ENCODE measurements around the gene NAV3. TPM values are rescaled to one million over a fixed set of nuclear protein-coding genes. Genes with fewer than 3 reads are reported as not detected.

The NAV3 gene
- total and polyA plus RNA-seq, 4 donors: 1.6 to 12.5 (median 5.6) TPM

GRCh38 chr12:78179346-78179745 is 348.7 kb downstream of the NAV3 start:
- Histone ChIP-seq H3K4me3 (no peak overlapping the region), H3K4me1 (ENCODE audit: control insufficient read depth in 5 of 5, insufficient read depth in 5 of 5, low read length in 5 of 5) (no peaks in the 10 kb centered on the region), H3K27me3 (ENCODE audit: control insufficient read depth in 3 of 3, insufficient read depth in 3 of 3, low read length in 2 of 3) (no peaks in the 10 kb centered on the region), H3K36me3 (ENCODE audit: control insufficient read depth in 4 of 4, insufficient read depth in 4 of 4, low read length in 4 of 4) (peaks cover 0 to 9% (median under 1%) of the 10 kb centered on the region in 4 donors), H3K9me3 (ENCODE audit: control insufficient read depth in 4 of 4, insufficient read depth in 3 of 4, low read length in 3 of 4) (no peaks in the 10 kb centered on the region), H3K9ac (ENCODE audit: insufficient read depth in 1 of 2, low read length in 2 of 2) (no peak overlapping the region), H3K27ac (ENCODE audit: low read depth in 1 of 2, low read length in 1 of 2) (no peak overlapping the region)
- TF ChIP-seq CTCF (IDR thresholded peaks at IDR 0.05; ENCODE audit: control extremely low read depth, extremely low read depth): no peak
- DNase-seq: no peak
- WGBS, 2 donors: 79 to 84% methylated on average over 6 of the region's 6 CpGs
- no peak for ATAC-seq (ENCODE audit: insufficient read depth, low FRiP score)

- no peaks in the 10 kb centered on the region for H3K27me3 ChIP-seq (ENCODE audit: control insufficient read depth in 3 of 3, insufficient read depth in 3 of 3, low read length in 2 of 3)
- ATAC-seq (ENCODE audit: insufficient read depth, low FRiP score) (no peak), DNase-seq (peak; percentile 46 to 73 (median 63))
- no peak overlapping the region for H3K27ac ChIP-seq (ENCODE audit: low read depth in 1 of 2, low read length in 1 of 2)
- H3K4me1 ChIP-seq (ENCODE audit: control insufficient read depth in 5 of 5, insufficient read depth in 5 of 5, low read length in 5 of 5): no peaks in the 10 kb centered on the region
- no peaks in the 10 kb centered on the region for H3K9me3 ChIP-seq (ENCODE audit: control insufficient read depth in 4 of 4, insufficient read depth in 3 of 4, low read length in 3 of 4)
- no peak for TF ChIP-seq CTCF (IDR thresholded peaks at IDR 0.05; ENCODE audit: control extremely low read depth, extremely low read depth)
- 39 to 50% methylated on average over 3 of the region's 3 CpGs for WGBS, 2 donors
- H3K36me3 ChIP-seq (ENCODE audit: control insufficient read depth in 4 of 4, insufficient read depth in 4 of 4, low read length in 4 of 4): peaks cover 0 to 6% (median under 1%) of the 10 kb centered on the region in 4 donors
- no peak overlapping the region for H3K9ac ChIP-seq (ENCODE audit: insufficient read depth in 1 of 2, low read length in 2 of 2)
- no peak overlapping the region for H3K4me3 ChIP-seq
Measured at GRCh38 chr12:78181544-78182162, 351.0 kb downstream of the NAV3 start.

GRCh38 chr12:78183824-78184223 is 353.1 kb downstream of the NAV3 start:
- no peaks in the 10 kb centered on the region for H3K4me1 ChIP-seq (ENCODE audit: control insufficient read depth in 5 of 5, insufficient read depth in 5 of 5, low read length in 5 of 5)
- H3K27me3 ChIP-seq (ENCODE audit: control insufficient read depth in 3 of 3, insufficient read depth in 3 of 3, low read length in 2 of 3): no peaks in the 10 kb centered on the region
- no peak overlapping the region for H3K9ac ChIP-seq (ENCODE audit: insufficient read depth in 1 of 2, low read length in 2 of 2)
- no peak overlapping the region for H3K27ac ChIP-seq (ENCODE audit: low read depth in 1 of 2, low read length in 1 of 2)
- TF ChIP-seq CTCF (IDR thresholded peaks at IDR 0.05; ENCODE audit: control extremely low read depth, extremely low read depth): no peak
- ATAC-seq (ENCODE audit: insufficient read depth, low FRiP score) (no peak), DNase-seq (no peak)
- no peak overlapping the region for H3K4me3 ChIP-seq
- peaks cover 0 to 8% (median under 1%) of the 10 kb centered on the region in 4 donors for H3K36me3 ChIP-seq (ENCODE audit: control insufficient read depth in 4 of 4, insufficient read depth in 4 of 4, low read length in 4 of 4)
- no peaks in the 10 kb centered on the region for H3K9me3 ChIP-seq (ENCODE audit: control insufficient read depth in 4 of 4, insufficient read depth in 3 of 4, low read length in 3 of 4)

GRCh38 chr12:78185109-78185508 is 354.4 kb downstream of the NAV3 start:
- TF ChIP-seq CTCF (IDR thresholded peaks at IDR 0.05; ENCODE audit: control extremely low read depth, extremely low read depth): no peak
- H3K9me3 ChIP-seq (ENCODE audit: control insufficient read depth in 4 of 4, insufficient read depth in 3 of 4, low read length in 3 of 4): no peaks in the 10 kb centered on the region
- H3K9ac ChIP-seq (ENCODE audit: insufficient read depth in 1 of 2, low read length in 2 of 2): no peak overlapping the region
- no peak for ATAC-seq (ENCODE audit: insufficient read depth, low FRiP score)
- no peak overlapping the region for H3K27ac ChIP-seq (ENCODE audit: low read depth in 1 of 2, low read length in 1 of 2)
- H3K4me3 ChIP-seq: no peak overlapping the region
- DNase-seq: no peak
- peaks cover 0 to 8% (median 0%) of the 10 kb centered on the region in 4 donors for H3K36me3 ChIP-seq (ENCODE audit: control insufficient read depth in 4 of 4, insufficient read depth in 4 of 4, low read length in 4 of 4)
- H3K4me1 ChIP-seq (ENCODE audit: control insufficient read depth in 5 of 5, insufficient read depth in 5 of 5, low read length in 5 of 5): no peaks in the 10 kb centered on the region
- no peaks in the 10 kb centered on the region for H3K27me3 ChIP-seq (ENCODE audit: control insufficient read depth in 3 of 3, insufficient read depth in 3 of 3, low read length in 2 of 3)

All from lung (tissue), 12 donors.